ENCODE data around the gene COL4A2. TPM values are rescaled to one million over a fixed set of nuclear protein-coding genes. Genes with fewer than 3 reads are reported as not detected.

The COL4A2 gene
- total RNA-seq, 1 donor from 2014 or later = 120 TPM

- H3K4me1 Mint-ChIP-seq (ENCODE audit: low read depth) = no peaks in the 10 kb centered on the region
- H3K4me3 Mint-ChIP-seq (ENCODE audit: low read depth) = no peak overlapping the region
- H3K27ac Mint-ChIP-seq = no peak overlapping the region
- peaks cover 34% of the 10 kb centered on the region for H3K36me3 Mint-ChIP-seq (ENCODE audit: insufficient read depth)
- no peak for TF ChIP-seq CTCF (IDR thresholded peaks at IDR 0.05; ENCODE audit: unreplicated experiment)
- DNase-seq (ENCODE audit: low spot score, unreplicated experiment) = no peak
- no peaks in the 10 kb centered on the region for H3K27me3 Mint-ChIP-seq
- H3K9me3 Mint-ChIP-seq (ENCODE audit: low read depth) = no peaks in the 10 kb centered on the region
These were observed 192.7 kb downstream of the COL4A2 start for GRCh38 chr13:110499621-110500281.

- no peak overlapping the region for H3K4me3 Mint-ChIP-seq (ENCODE audit: low read depth)
- no peaks in the 10 kb centered on the region for H3K4me1 Mint-ChIP-seq (ENCODE audit: low read depth)
- no peaks in the 10 kb centered on the region for H3K9me3 Mint-ChIP-seq (ENCODE audit: low read depth)
- H3K27me3 Mint-ChIP-seq = no peaks in the 10 kb centered on the region
- H3K27ac Mint-ChIP-seq = no peak overlapping the region
- no peak for TF ChIP-seq CTCF (IDR thresholded peaks at IDR 0.05; ENCODE audit: unreplicated experiment)
- no peak for DNase-seq (ENCODE audit: low spot score, unreplicated experiment)
- H3K36me3 Mint-ChIP-seq (ENCODE audit: insufficient read depth) = peaks cover 35% of the 10 kb centered on the region
These were observed 193.3 kb downstream of the COL4A2 start for GRCh38 chr13:110500341-110500740.

GRCh38 chr13:110501188-110501587 is 194.1 kb downstream of the COL4A2 start:
- no peak for TF ChIP-seq CTCF (IDR thresholded peaks at IDR 0.05; ENCODE audit: unreplicated experiment)
- Mint-ChIP-seq H3K4me1 (ENCODE audit: low read depth) (no peaks in the 10 kb centered on the region), H3K27me3 (no peaks in the 10 kb centered on the region), H3K4me3 (ENCODE audit: low read depth) (no peak overlapping the region), H3K9me3 (ENCODE audit: low read depth) (no peaks in the 10 kb centered on the region), H3K27ac (no peak overlapping the region), H3K36me3 (ENCODE audit: insufficient read depth) (peaks cover 38% of the 10 kb centered on the region)
- no peak for DNase-seq (ENCODE audit: low spot score, unreplicated experiment)

GRCh38 chr13:110503037-110503901 is 196.2 kb downstream of the COL4A2 start:
- no peak for TF ChIP-seq CTCF (IDR thresholded peaks at IDR 0.05; ENCODE audit: unreplicated experiment)
- Mint-ChIP-seq H3K27ac (no peak overlapping the region), H3K4me3 (ENCODE audit: low read depth) (no peak overlapping the region), H3K27me3 (no peaks in the 10 kb centered on the region), H3K4me1 (ENCODE audit: low read depth) (peaks cover 2% of the 10 kb centered on the region), H3K36me3 (ENCODE audit: insufficient read depth) (peaks cover 42% of the 10 kb centered on the region), H3K9me3 (ENCODE audit: low read depth) (no peaks in the 10 kb centered on the region)
- DNase-seq (ENCODE audit: low spot score, unreplicated experiment) = no peak

GRCh38 chr13:110503979-110504499 is 197.0 kb downstream of the COL4A2 start:
- Mint-ChIP-seq H3K27ac (no peak overlapping the region), H3K36me3 (ENCODE audit: insufficient read depth) (peaks cover 36% of the 10 kb centered on the region), H3K9me3 (ENCODE audit: low read depth) (no peaks in the 10 kb centered on the region), H3K4me3 (ENCODE audit: low read depth) (no peak overlapping the region), H3K27me3 (no peaks in the 10 kb centered on the region), H3K4me1 (ENCODE audit: low read depth) (peaks cover 2% of the 10 kb centered on the region)
- no peak for DNase-seq (ENCODE audit: low spot score, unreplicated experiment)
- TF ChIP-seq CTCF (IDR thresholded peaks at IDR 0.05; ENCODE audit: unreplicated experiment) = no peak
